H1 (cell line): ENCODE measurements around the gene CMTM3. TPM values are rescaled to one million over a fixed set of nuclear protein-coding genes. Genes with fewer than 3 reads are reported as not detected.

Experiments used
- CTCF ChIA-PET: fragments of 300-600 bp; sonication (Branson Sonifier 250); formaldehyde crosslinking; loops from one replicate; lab custom pipeline; 2021; ENCODE audit not compliant: partially characterized antibody; lab: Charles Lee
- POLR2A ChIA-PET: fragments of 300-600 bp; sonication (Branson Sonifier 250); formaldehyde crosslinking; loops from one replicate; lab custom pipeline; 2021; ENCODE audit warnings: inconsistent platforms; ENCODE audit not compliant: partially characterized antibody; lab: Charles Lee
- DNase-seq, 2 experiments: peaks; one replicate each; pipeline versions ENCODE4 v3.0.0 to v3.0.0-alpha.2; 2010 to 2022; ENCODE audit warnings: low spot score in 2 of 2, low read depth in 1 of 2, mixed read lengths in 1 of 2
- FAIRE-seq: peaks from 2 replicates; lab custom pipeline; 2011; peaks lifted over from hg19 to GRCh38; lab: Jason Lieb, UNC
- H2AFZ ChIP-seq: 2 replicates; pipeline ENCODE4 v1.8.1; 2012; ENCODE audit warnings: low read length, inconsistent platforms
- H2AK5ac ChIP-seq: 2 replicates; pipeline ENCODE4 v1.6.1; 2013; ENCODE audit warnings: low read depth, low read length
- H2BK120ac ChIP-seq: replicated peaks from 2 replicates; pipeline ENCODE3; 2013; ENCODE audit warnings: low read depth, low read length, inconsistent platforms
- H2BK12ac ChIP-seq: 2 replicates; pipeline ENCODE4 v1.6.1; 2013; ENCODE audit warnings: low read depth, low read length
- H2BK15ac ChIP-seq: 2 replicates; pipeline ENCODE4 v1.6.1; 2013; ENCODE audit warnings: low read length
- H2BK20ac ChIP-seq: 2 replicates; pipeline ENCODE4 v1.6.1; 2013; ENCODE audit warnings: low read length
- H2BK5ac ChIP-seq: 2 replicates; pipeline ENCODE4 v1.6.1; 2013; ENCODE audit warnings: low read depth, low read length
- H3K14ac ChIP-seq: 2 replicates; pipeline ENCODE4 v1.6.1; 2013; ENCODE audit warnings: inconsistent platforms; ENCODE audit not compliant: insufficient read length
- H3K18ac ChIP-seq: 2 replicates; pipeline ENCODE4 v1.6.1; 2013; ENCODE audit warnings: low read length; ENCODE audit errors: extremely low read depth
- H3K23ac ChIP-seq: 2 replicates; pipeline ENCODE4 v1.6.1; 2013; ENCODE audit warnings: inconsistent platforms; ENCODE audit not compliant: insufficient read length
- H3K23me2 ChIP-seq: 2 replicates; pipeline ENCODE4 v1.6.1; 2013; ENCODE audit warnings: low read depth, low read length
- H3K27ac ChIP-seq: 2 replicates; pipeline ENCODE4 v1.6.1; 2011; ENCODE audit warnings: low read depth, low read length, inconsistent platforms
- H3K27me3 ChIP-seq, 4 experiments: replicated peaks in 1 of 4; 1 replicate in 1 of 4; 2 replicates in 3 of 4; pipeline versions ENCODE4 v1.6.1 to v1.8.1; 2011 to 2013; ENCODE audit warnings: low read length in 3 of 4, mild to moderate bottlenecking in 3 of 4, inconsistent platforms in 2 of 4, mixed read lengths in 2 of 4, moderate library complexity in 1 of 4; ENCODE audit not compliant: control insufficient read depth in 3 of 4, insufficient read depth in 3 of 4; ENCODE audit errors: extremely low read depth in 1 of 4
- H3K36me3 ChIP-seq, 4 experiments: 2 replicates each; pipeline versions ENCODE4 v1.6.1 to v1.8.1; 2011 to 2013; ENCODE audit warnings: mild to moderate bottlenecking in 4 of 4, low read length in 3 of 4, moderate library complexity in 2 of 4, control low read depth in 1 of 4, inconsistent platforms in 1 of 4; ENCODE audit not compliant: insufficient read depth in 4 of 4, control insufficient read depth in 2 of 4
- H3K4ac ChIP-seq: replicated peaks from 2 replicates; pipeline ENCODE3; 2013; ENCODE audit warnings: low read length, low read depth, mixed read lengths, inconsistent platforms; ENCODE audit not compliant: insufficient read length
- H3K4me1 ChIP-seq, 4 experiments: replicated peaks in 1 of 4; 1 replicate in 1 of 4; 2 replicates in 3 of 4; pipeline versions ENCODE4 v1.6.1 to v1.8.1; 2011 to 2013; ENCODE audit warnings: low read length in 3 of 4, inconsistent platforms in 2 of 4, mixed read lengths in 1 of 4; ENCODE audit not compliant: insufficient read depth in 4 of 4, control insufficient read depth in 3 of 4
- H3K4me2 ChIP-seq, 2 experiments: 2 replicates each; pipeline versions ENCODE4 v1.6.1 to v1.8.1; 2011 to 2013; ENCODE audit warnings: low read depth in 2 of 2, low read length in 2 of 2, control low read depth in 1 of 2, inconsistent platforms in 1 of 2, mild to moderate bottlenecking in 1 of 2; ENCODE audit not compliant: insufficient read depth in 1 of 2
- H3K4me3 ChIP-seq, 4 experiments: fragments of 200-600, 300-600 bp in 1 of 4; sonication (generic), shearing (Covaris generic), sonication (Bioruptor Twin) in 1 of 4; 2 replicates each; pipeline versions ENCODE4 v1.5.1 to v1.8.1; 2011 to 2016; ENCODE audit warnings: low read length in 4 of 4, low read depth in 3 of 4, control low read depth in 2 of 4, inconsistent platforms in 2 of 4, mild to moderate bottlenecking in 2 of 4, mixed read lengths in 1 of 4, moderate library complexity in 1 of 4; ENCODE audit not compliant: insufficient read depth in 2 of 4; ENCODE audit errors: extremely low read depth in 1 of 4
- H3K56ac ChIP-seq: replicated peaks from 2 replicates; pipeline ENCODE3; 2013; ENCODE audit warnings: low read depth, mild to moderate bottlenecking, mixed read lengths, low read length, inconsistent platforms; ENCODE audit not compliant: insufficient read length
- H3K79me1 ChIP-seq: 2 replicates; pipeline ENCODE4 v1.6.1; 2013; ENCODE audit warnings: low read depth, low read length, control low read depth
- H3K79me2 ChIP-seq, 2 experiments: 2 replicates each; pipeline versions ENCODE4 v1.6.1 to v1.8.1; 2012 to 2013; ENCODE audit warnings: low read length in 2 of 2, mild to moderate bottlenecking in 2 of 2, inconsistent platforms in 1 of 2; ENCODE audit not compliant: insufficient read depth in 2 of 2, control insufficient read depth in 1 of 2
- H3K9ac ChIP-seq, 4 experiments: replicated peaks in 1 of 4; 1 replicate in 1 of 4; 2 replicates in 3 of 4; pipeline versions ENCODE4 v1.6.1 to v1.8.1; 2011 to 2013; ENCODE audit warnings: low read depth in 3 of 4, low read length in 3 of 4, control low read depth in 2 of 4, mild to moderate bottlenecking in 2 of 4, moderate library complexity in 2 of 4, inconsistent platforms in 1 of 4; ENCODE audit errors: extremely low read depth in 1 of 4
- H3K9me3 ChIP-seq, 2 experiments: 2 replicates each; pipeline versions ENCODE4 v1.6.1 to v1.8.1; 2012 to 2013; ENCODE audit warnings: mild to moderate bottlenecking in 2 of 2, moderate library complexity in 2 of 2, control low read depth in 1 of 2, inconsistent platforms in 1 of 2, low read depth in 1 of 2, low read length in 1 of 2, mixed read lengths in 1 of 2; ENCODE audit not compliant: insufficient read depth in 2 of 2
- H4K20me1 ChIP-seq, 2 experiments: replicated peaks in 1 of 2; 2 replicates each; pipeline versions ENCODE3 to v1.8.1; 2011 to 2013; ENCODE audit warnings: inconsistent platforms in 2 of 2, low read length in 2 of 2, mild to moderate bottlenecking in 1 of 2; ENCODE audit not compliant: insufficient read depth in 2 of 2, control insufficient read depth in 1 of 2
- H4K5ac ChIP-seq: 2 replicates; pipeline ENCODE4 v1.6.1; 2013; ENCODE audit warnings: low read length, low read depth, mixed read lengths, inconsistent platforms; ENCODE audit not compliant: insufficient read length
- H4K8ac ChIP-seq: 2 replicates; pipeline ENCODE4 v1.8.0; 2013; ENCODE audit warnings: mild to moderate bottlenecking, moderate library complexity, low read length, inconsistent platforms; ENCODE audit not compliant: insufficient read depth; ENCODE audit errors: extremely low read depth
- H4K91ac ChIP-seq: replicated peaks from 2 replicates; pipeline ENCODE3; 2013; ENCODE audit warnings: low read length, mixed read lengths, inconsistent platforms; ENCODE audit not compliant: insufficient read length
- SP2 ChIP-seq: IDR thresholded peaks from 2 replicates; pipeline ENCODE4 v1.6.1; 2012; ENCODE audit warnings: mild to moderate bottlenecking, low read length, inconsistent platforms
- SP4 ChIP-seq: IDR thresholded peaks from 2 replicates; pipeline ENCODE4 v1.6.1; 2012; ENCODE audit warnings: low read length, inconsistent platforms
- WGBS, 2 experiments: shearing (Covaris generic) in 1 of 2; methylation state at CpG; one replicate each; pipeline versions ENCODE4 v1.1.6 to v1.1.7; 2013 to 2015; ENCODE audit warnings: low lambda C conversion rate in 2 of 2, mixed read lengths in 2 of 2, inconsistent platforms in 1 of 2, low coverage in 1 of 2, missing lambda C conversion rate in 1 of 2; ENCODE audit not compliant: insufficient replicate concordance in 2 of 2, insufficient coverage in 1 of 2, insufficient read length in 1 of 2; ENCODE audit errors: extremely low coverage in 1 of 2, missing lambda C conversion rate in 1 of 2; 5-methylcytosine and 5-hydroxymethylcytosine counted together
- polyA plus RNA-seq, 7 experiments: library from polyadenylated mRNA; depleted of rRNA in 3 of 7; stranded (reverse) in 5 of 7; unstranded in 2 of 7; fragments of >200 nt in 5 of 7; fragments of 200-250 nt in 2 of 7; gene quantifications; 1 replicate in 5 of 7; 2 replicates in 1 of 7; 4 replicates in 1 of 7; pipeline versions ENCODE4 v1.2.1 to v1.2.3, GENCODE V29; 2011 to 2013; ENCODE audit warnings: missing spikeins in 2 of 7, mixed read lengths in 2 of 7
- total RNA-seq: library from RNA; stranded (reverse); fragmentation: NEBNext Ultra II Directional; extraction: Animal tissue kit (Norgen Biotek cat#: 25700); gene quantifications from 2 replicates; pipeline ENCODE4 v1.2.1, GENCODE V29; 2021

Gene CMTM3
- total and polyA plus RNA-seq, 2 of the 8 experiments (the other 6 are each of a cell fraction or from before 2014, with no cell fraction given) = 24.7 to 24.8 TPM

DNA sequence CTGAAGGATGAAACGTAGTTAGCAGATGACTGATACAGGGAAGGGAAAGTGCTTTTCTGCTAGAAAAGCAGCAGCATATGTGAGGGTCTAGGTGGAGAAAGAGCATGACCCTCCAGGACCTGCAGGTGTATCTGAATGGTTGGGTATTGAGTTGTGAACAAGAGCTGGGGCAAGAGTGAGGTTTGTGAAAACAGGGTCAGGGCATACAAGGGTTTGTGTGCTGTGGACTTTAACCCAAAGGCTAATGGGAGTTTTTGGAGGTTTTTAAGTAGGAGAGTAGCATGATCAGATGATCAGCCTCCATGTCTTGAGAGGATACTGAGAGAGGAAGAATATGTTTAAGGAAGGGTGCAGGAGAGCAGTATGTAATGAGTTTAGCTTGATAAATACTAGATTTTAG, 44.4 kb upstream of the CMTM3 start:
- Histone ChIP-seq H3K27ac (no peak overlapping the region), H4K5ac (no peak overlapping the region), H3K9ac (no peak overlapping the region), H2BK20ac (no peak overlapping the region), H2AK5ac (no peak overlapping the region), H3K27me3 (no peaks in the 10 kb centered on the region), H2BK15ac (no peak overlapping the region), H3K79me1 (no peaks in the 10 kb centered on the region), H3K18ac (no peak overlapping the region), H3K4ac (no peak overlapping the region), H3K9me3 (no peaks in the 10 kb centered on the region), H3K79me2 (no peaks in the 10 kb centered on the region), H3K4me1 (no peaks in the 10 kb centered on the region), H2AFZ (no peak overlapping the region), H4K91ac (no peak overlapping the region), H3K23ac (no peak overlapping the region), H3K14ac (no peak overlapping the region), H2BK120ac (no peak overlapping the region), H3K56ac (no peak overlapping the region), H4K8ac (no peak overlapping the region), H4K20me1 (no peaks in the 10 kb centered on the region), H3K36me3 (no peaks in the 10 kb centered on the region; a peak in 2 of 8 replicates), H2BK12ac (no peak overlapping the region)
- no peak for DNase-seq
- POLR2A ChIA-PET = interaction anchor here (1.0 kb wide), 1 partner anchor 11 kb away, joined by 3 read pairs; no protein-coding TSS in a partner anchor
- CTCF ChIA-PET = interaction anchor here (0.8 to 0.9 kb wide), 2 partner anchors 29 to 68 kb away, joined by 3 read pairs; no protein-coding TSS in a partner anchor
- 79% methylated on average over 1 of the region's 1 CpG; no CpG with 5 or more reads in 1 of the 2 experiments for WGBS, 2 experiments
- TF ChIP-seq SP2 = no peak
- no peak for TF ChIP-seq SP4
- TF ChIP-seq, all 59 proteins: peak for 0
- FAIRE-seq = no peak
- Histone ChIP-seq H2BK5ac (no peak overlapping the region), H3K4me2 (no peak overlapping the region), H3K4me3 (no peak overlapping the region), H3K23me2 (no peaks in the 10 kb centered on the region)
